ENCODE measurements around the gene ST7.

GRCh38 chr7:117019786-117020590 is 66.7 kb downstream of the ST7 start:
- TF ChIP-seq CTCF (IDR thresholded peaks at IDR 0.05) (no peak), MAX (CRISPR knock-in tag; IDR thresholded peaks at IDR 0.05) (no peak), NR1H2 (CRISPR knock-in tag; IDR thresholded peaks at IDR 0.05) (no peak), PREB (CRISPR knock-in tag; IDR thresholded peaks at IDR 0.05; ENCODE audit: borderline replicate concordance) (no peak), USF1 (CRISPR knock-in tag; IDR thresholded peaks at IDR 0.05) (no peak), FOXP4 (CRISPR knock-in tag; IDR thresholded peaks at IDR 0.05) (no peak), HMGXB4 (CRISPR knock-in tag; IDR thresholded peaks at IDR 0.05) (no peak), ETV6 (CRISPR knock-in tag; IDR thresholded peaks at IDR 0.05) (no peak), ELF4 (CRISPR knock-in tag; IDR thresholded peaks at IDR 0.05; ENCODE audit: low read depth) (no peak)

Data from WTC11 (cell line).